Gastrocnemius medialis (tissue), 4 donors: ENCODE data around the gene IMPG1. TPM values are rescaled to one million over a fixed set of nuclear protein-coding genes. Genes with fewer than 3 reads are reported as not detected.

ENCODE experiments used
- ATAC-seq, 2 donors: fragments of 150-250 bp; one replicate each; pipeline ENCODE4 v1.9.1; 2016
- DNase-seq, 2 donors: peaks; one replicate each; pipeline ENCODE4 v3.0.0-alpha.2; 2019
- H3K27ac ChIP-seq, 4 donors: fragments of 200-600 bp; sonication (generic); 1 replicate in 1 of 4; 2 replicates in 3 of 4; pipeline ENCODE4 v1.5.1; 2016 to 2018; ENCODE audit warnings: mild to moderate bottlenecking in 2 of 4, moderate library complexity in 1 of 4
- H3K27me3 ChIP-seq, 3 donors: fragments of 200-600 bp; sonication (generic) in 2 of 3; 1 replicate in 1 of 3; 2 replicates in 2 of 3; pipeline versions ENCODE4 v1.5.1 to v1.6.0; 2016 to 2019; ENCODE audit warnings: mild to moderate bottlenecking in 1 of 3, moderate library complexity in 1 of 3
- H3K36me3 ChIP-seq, 2 donors: fragments of 200-600 bp; sonication (generic) in 1 of 2; one replicate each; pipeline ENCODE4 v1.5.1; 2017 to 2018
- H3K4me1 ChIP-seq, 2 donors: fragments of 200-600 bp; sonication (generic) in 1 of 2; one replicate each; pipeline ENCODE4 v1.5.1; 2016 to 2017; ENCODE audit warnings: mild to moderate bottlenecking in 2 of 2
- H3K4me3 ChIP-seq, 4 donors: fragments of 200-600 bp; sonication (generic) in 3 of 4; 1 replicate in 1 of 4; 2 replicates in 3 of 4; pipeline ENCODE4 v1.5.1; 2016 to 2019; ENCODE audit warnings: mild to moderate bottlenecking in 2 of 4
- H3K9me3 ChIP-seq, 3 donors: fragments of 200-600 bp; sonication (generic) in 2 of 3; 1 replicate in 1 of 3; 2 replicates in 2 of 3; pipeline ENCODE4 v1.5.1; 2016 to 2019
- POLR2A ChIP-seq, 2 donors: fragments of 450-650 bp; IDR thresholded peaks; one replicate each; pipeline ENCODE4 v1.6.1; 2017; ENCODE audit warnings: antibody characterized with exemption in 2 of 2, mild to moderate bottlenecking in 2 of 2, moderate library complexity in 2 of 2
- in situ Hi-C, 4 donors: fragments of 200-750 bp; cut with MboI; loops; one replicate each; pipeline versions ENCODE4 v1.15.0 to v1.8.0; 2017; ENCODE audit warnings: low sequenced_read_pairs in 4 of 4
- intact Hi-C: fragments of 100-400 bp; cut with DNase I; formaldehyde crosslinking; loops from one replicate; pipeline ENCODE4 v1.15.1; 2023; ENCODE audit warnings: low total_unique reads
- total RNA-seq, 4 donors: library from RNA; depleted of rRNA; stranded (reverse); fragments of >200 nt; gene quantifications; one replicate each; pipeline versions ENCODE4 v1.1.0 to v1.2.3, GENCODE V29; 2016
- TF ChIP-seq, protein P1 (sequence below), 5 experiments: fragments of 450-650 bp in 3 of 5; fragments of 200-600 bp in 2 of 5; sonication (generic) in 2 of 5; IDR thresholded peaks in 4 of 5; conservative IDR thresholded peaks in 1 of 5; 1 replicate in 4 of 5; 2 replicates in 1 of 5; pipeline ENCODE4 v1.5.1; 2016 to 2019; ENCODE audit warnings: antibody characterized with exemption in 5 of 5, mild to moderate bottlenecking in 3 of 5, moderate library complexity in 3 of 5

IMPG1 gene
- not detected for total RNA-seq

DNA sequence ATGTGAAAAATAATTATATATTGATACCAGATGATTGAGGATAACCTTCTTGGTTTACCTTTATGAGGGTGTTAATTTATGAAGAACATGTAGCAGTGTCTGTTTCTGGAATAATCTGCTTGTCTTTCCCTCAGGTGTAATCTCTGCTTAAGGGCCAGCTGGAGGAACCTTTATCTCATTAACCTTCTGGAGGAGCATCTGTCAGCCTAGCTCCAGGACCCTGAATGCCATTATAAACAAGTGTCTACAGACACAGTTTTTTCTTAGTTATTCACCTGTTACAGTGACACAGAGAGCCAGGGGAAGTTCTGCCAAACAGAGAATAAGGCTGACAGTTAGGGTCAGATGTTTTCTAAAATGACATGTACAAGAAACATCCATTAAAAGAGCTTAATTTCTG lies at the start of gene IMPG1:
IMPG1 (minus strand) TSS at position 101 of the 400 bp plus-strand sequence. CDS start 174 bp downstream, outside the sequence.
- H3K36me3 ChIP-seq: no peaks in the 10 kb centered on the region
- no peak for TF ChIP-seq POLR2A (IDR thresholded peaks at IDR 0.05)
- H3K4me3 ChIP-seq: no peak within 1 kb of the TSS
- DNase-seq (no peak), ATAC-seq (no peak)
- H3K4me1 ChIP-seq: no peaks in the 10 kb centered on the region
- H3K9me3 ChIP-seq: no peaks in the 10 kb centered on the region
- intact Hi-C loops (no loop called here), in situ Hi-C loops (no loop called here)
- H3K27ac ChIP-seq: no peak within 1 kb of the TSS
- no peaks in the 10 kb centered on the region for H3K27me3 ChIP-seq

DNA sequence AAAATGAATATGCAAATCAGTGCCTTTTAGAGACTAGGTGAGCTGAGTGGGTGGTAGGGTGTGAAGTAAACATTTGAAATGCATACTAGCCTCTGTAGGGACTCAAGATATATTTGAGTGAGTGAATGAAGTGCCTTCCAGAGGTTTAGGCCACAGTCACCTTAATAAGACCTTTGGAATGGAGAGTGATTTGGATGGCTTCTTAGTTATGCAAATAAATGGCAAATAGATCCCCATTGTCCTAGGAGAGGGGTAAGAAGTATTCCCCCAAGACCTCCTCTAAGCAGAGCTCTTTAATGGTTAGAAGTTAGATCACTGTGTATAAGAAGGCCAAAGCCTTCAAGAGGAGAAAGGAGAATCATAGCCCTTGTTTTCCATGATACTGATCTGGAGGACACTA lies 47.8 kb upstream of the IMPG1 start:
- H3K27ac ChIP-seq: no peak overlapping the region
- intact Hi-C loops (no loop called here), in situ Hi-C loops (no loop called here)
- no peaks in the 10 kb centered on the region for H3K36me3 ChIP-seq
- TF ChIP-seq, protein P1, sequence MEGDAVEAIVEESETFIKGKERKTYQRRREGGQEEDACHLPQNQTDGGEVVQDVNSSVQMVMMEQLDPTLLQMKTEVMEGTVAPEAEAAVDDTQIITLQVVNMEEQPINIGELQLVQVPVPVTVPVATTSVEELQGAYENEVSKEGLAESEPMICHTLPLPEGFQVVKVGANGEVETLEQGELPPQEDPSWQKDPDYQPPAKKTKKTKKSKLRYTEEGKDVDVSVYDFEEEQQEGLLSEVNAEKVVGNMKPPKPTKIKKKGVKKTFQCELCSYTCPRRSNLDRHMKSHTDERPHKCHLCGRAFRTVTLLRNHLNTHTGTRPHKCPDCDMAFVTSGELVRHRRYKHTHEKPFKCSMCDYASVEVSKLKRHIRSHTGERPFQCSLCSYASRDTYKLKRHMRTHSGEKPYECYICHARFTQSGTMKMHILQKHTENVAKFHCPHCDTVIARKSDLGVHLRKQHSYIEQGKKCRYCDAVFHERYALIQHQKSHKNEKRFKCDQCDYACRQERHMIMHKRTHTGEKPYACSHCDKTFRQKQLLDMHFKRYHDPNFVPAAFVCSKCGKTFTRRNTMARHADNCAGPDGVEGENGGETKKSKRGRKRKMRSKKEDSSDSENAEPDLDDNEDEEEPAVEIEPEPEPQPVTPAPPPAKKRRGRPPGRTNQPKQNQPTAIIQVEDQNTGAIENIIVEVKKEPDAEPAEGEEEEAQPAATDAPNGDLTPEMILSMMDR (IDR thresholded peaks at IDR 0.05 in 4 of 5, conservative IDR thresholded peaks at IDR 0.05 in 1 of 5): no peak
- no peak overlapping the region for H3K4me3 ChIP-seq
- H3K4me1 ChIP-seq: no peaks in the 10 kb centered on the region
- ATAC-seq (no peak), DNase-seq (no peak)
- no peaks in the 10 kb centered on the region for H3K9me3 ChIP-seq
- no peaks in the 10 kb centered on the region for H3K27me3 ChIP-seq

GRCh38 chr6:76073281-76073680 lies 819 bp upstream of the IMPG1 start:
- Histone ChIP-seq H3K4me1 (no peaks in the 10 kb centered on the region), H3K9me3 (no peaks in the 10 kb centered on the region), H3K4me3 (no peak overlapping the region), H3K27ac (no peak overlapping the region), H3K27me3 (no peaks in the 10 kb centered on the region), H3K36me3 (no peaks in the 10 kb centered on the region)
- no peak for ATAC-seq
- intact Hi-C loops: no loop called here
- DNase-seq: no peak
- TF ChIP-seq, protein P1 (IDR thresholded peaks at IDR 0.05 in 4 of 5, conservative IDR thresholded peaks at IDR 0.05 in 1 of 5): no peak
- no peak for TF ChIP-seq POLR2A (IDR thresholded peaks at IDR 0.05)
- in situ Hi-C loops: no loop called here

GRCh38 chr6:76057469-76057868 lies 15.0 kb downstream of the IMPG1 start:
- no peak overlapping the region for H3K27ac ChIP-seq
- intact Hi-C loops: no loop called here
- DNase-seq: no peak
- ATAC-seq: no peak
- H3K36me3 ChIP-seq: no peaks in the 10 kb centered on the region
- TF ChIP-seq POLR2A (IDR thresholded peaks at IDR 0.05): no peak
- TF ChIP-seq, protein P1 (IDR thresholded peaks at IDR 0.05 in 4 of 5, conservative IDR thresholded peaks at IDR 0.05 in 1 of 5): no peak
- in situ Hi-C loops: no loop called here
- no peaks in the 10 kb centered on the region for H3K4me1 ChIP-seq
- no peaks in the 10 kb centered on the region for H3K27me3 ChIP-seq
- H3K9me3 ChIP-seq: no peaks in the 10 kb centered on the region
- no peak overlapping the region for H3K4me3 ChIP-seq

GRCh38 chr6:76052314-76052713 lies 20.1 kb downstream of the IMPG1 start:
- Histone ChIP-seq H3K9me3 (no peaks in the 10 kb centered on the region), H3K36me3 (no peaks in the 10 kb centered on the region), H3K27ac (no peak overlapping the region), H3K4me3 (no peak overlapping the region), H3K4me1 (no peaks in the 10 kb centered on the region), H3K27me3 (no peaks in the 10 kb centered on the region)
- DNase-seq: no peak
- in situ Hi-C loops (no loop called here), intact Hi-C loops (no loop called here)
- TF ChIP-seq POLR2A (IDR thresholded peaks at IDR 0.05): no peak
- TF ChIP-seq, protein P1 (IDR thresholded peaks at IDR 0.05 in 4 of 5, conservative IDR thresholded peaks at IDR 0.05 in 1 of 5): no peak
- ATAC-seq: no peak
